ENCODE measurements around the gene RNF5. TPM values are rescaled to one million over a fixed set of nuclear protein-coding genes. Genes with fewer than 3 reads are reported as not detected.

Gene RNF5
- total and polyA plus RNA-seq, 9 of the 15 experiments (the other 6 are each of a cell fraction or from before 2014, with no cell fraction given): 62.2 to 245 (median 129) TPM

DNA sequence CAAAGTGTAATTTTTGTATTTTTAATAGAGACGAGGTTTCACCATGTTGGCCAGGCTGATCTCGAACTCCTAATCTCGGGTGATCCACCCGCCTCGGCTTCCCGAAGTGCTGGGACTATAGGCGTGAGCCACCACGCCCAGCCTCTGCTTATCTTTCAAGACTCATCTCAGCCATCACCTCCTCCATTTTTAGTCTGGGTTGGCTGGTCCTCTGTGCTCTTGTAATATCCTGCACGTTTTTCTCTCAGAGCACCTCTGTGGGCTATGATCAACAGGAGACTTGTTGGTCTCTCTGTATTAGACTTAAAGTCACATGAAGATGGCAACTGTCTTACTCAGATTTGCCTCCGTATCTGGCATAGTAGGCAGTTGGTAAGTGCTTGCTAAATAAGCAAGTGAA lies 38.1 kb downstream of the RNF5 start (continued):
- TF ChIP-seq YY1 (IDR thresholded peaks at IDR 0.05; ENCODE audit: borderline replicate concordance in 1 of 3, control insufficient read depth in 1 of 3, extremely low read depth in 1 of 3, insufficient read depth in 3 of 3, insufficient read length in 1 of 3, insufficient replicate concordance in 2 of 3, low read depth in 1 of 3, low read length in 2 of 3) (peak in 1 of 3 experiments; percentile 54), CBFA2T3 (IDR thresholded peaks at IDR 0.05) (peak; percentile 44; the same call in 1 of the 2 replicates), NRF1 (conservative IDR thresholded peaks at IDR 0.05 in 1 of 2, IDR thresholded peaks at IDR 0.05 in 1 of 2) (no peak), CXXC5 (CRISPR knock-in tag; IDR thresholded peaks at IDR 0.05) (peak; percentile 60), HMGN3 (IDR thresholded peaks at IDR 0.05; ENCODE audit: borderline replicate concordance, extremely low read depth, insufficient read length, low read depth, low read length) (no peak), ZNF766 (CRISPR knock-in tag; conservative IDR thresholded peaks at IDR 0.05) (peak; percentile 76), SIN3A (IDR thresholded peaks at IDR 0.05; ENCODE audit: borderline replicate concordance in 2 of 2, control insufficient read depth in 1 of 2, low read depth in 2 of 2, low read length in 2 of 2) (no peak), KLF1 (tag; IDR thresholded peaks at IDR 0.05) (0 out of 2 replicates have a peak, but pooled peaks have one; percentile 45), SMAD4 (CRISPR knock-in tag; conservative IDR thresholded peaks at IDR 0.05) (0 out of 2 replicates have a peak, but pooled peaks have one; percentile 39), HNRNPUL1 (IDR thresholded peaks at IDR 0.05; ENCODE audit: low read length) (no peak), ZNF274 (IDR thresholded peaks at IDR 0.05; ENCODE audit: borderline replicate concordance, low read depth, low read length) (no peak), TAF1 (IDR thresholded peaks at IDR 0.05; ENCODE audit: control insufficient read depth, extremely low read depth, insufficient read depth, low read length, severe bottlenecking) (no peak), MAFF (IDR thresholded peaks at IDR 0.05; ENCODE audit: low read length) (no peak), NCOR1 (IDR thresholded peaks at IDR 0.05) (no peak), NR2F6 (CRISPR knock-in tag; IDR thresholded peaks at IDR 0.05) (no peak), MTA2 (IDR thresholded peaks at IDR 0.05; ENCODE audit: low read depth) (no peak), POLR2A (conservative IDR thresholded peaks at IDR 0.05) (no peak), KHSRP (IDR thresholded peaks at IDR 0.05) (no peak), ZNF586 (CRISPR knock-in tag; conservative IDR thresholded peaks at IDR 0.05) (no peak), NFE2 (IDR thresholded peaks at IDR 0.05; ENCODE audit: low read depth) (no peak)
- TF ChIP-seq, protein P1, sequence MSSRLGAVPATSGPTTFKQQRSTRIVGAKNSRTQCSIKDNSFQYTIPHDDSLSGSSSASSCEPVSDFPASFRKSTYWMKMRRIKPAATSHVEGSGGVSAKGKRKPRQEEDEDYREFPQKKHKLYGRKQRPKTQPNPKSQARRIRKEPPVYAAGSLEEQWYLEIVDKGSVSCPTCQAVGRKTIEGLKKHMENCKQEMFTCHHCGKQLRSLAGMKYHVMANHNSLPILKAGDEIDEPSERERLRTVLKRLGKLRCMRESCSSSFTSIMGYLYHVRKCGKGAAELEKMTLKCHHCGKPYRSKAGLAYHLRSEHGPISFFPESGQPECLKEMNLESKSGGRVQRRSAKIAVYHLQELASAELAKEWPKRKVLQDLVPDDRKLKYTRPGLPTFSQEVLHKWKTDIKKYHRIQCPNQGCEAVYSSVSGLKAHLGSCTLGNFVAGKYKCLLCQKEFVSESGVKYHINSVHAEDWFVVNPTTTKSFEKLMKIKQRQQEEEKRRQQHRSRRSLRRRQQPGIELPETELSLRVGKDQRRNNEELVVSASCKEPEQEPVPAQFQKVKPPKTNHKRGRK (tag; IDR thresholded peaks at IDR 0.05): no peak
- TF ChIP-seq, protein P2, sequence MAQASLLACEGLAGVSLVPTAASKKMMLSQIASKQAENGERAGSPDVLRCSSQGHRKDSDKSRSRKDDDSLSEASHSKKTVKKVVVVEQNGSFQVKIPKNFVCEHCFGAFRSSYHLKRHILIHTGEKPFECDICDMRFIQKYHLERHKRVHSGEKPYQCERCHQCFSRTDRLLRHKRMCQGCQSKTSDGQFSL (CRISPR knock-in tag; IDR thresholded peaks at IDR 0.05): no peak
- TF ChIP-seq, protein P2 (tag; IDR thresholded peaks at IDR 0.05): no peak
- TF ChIP-seq, protein P3, sequence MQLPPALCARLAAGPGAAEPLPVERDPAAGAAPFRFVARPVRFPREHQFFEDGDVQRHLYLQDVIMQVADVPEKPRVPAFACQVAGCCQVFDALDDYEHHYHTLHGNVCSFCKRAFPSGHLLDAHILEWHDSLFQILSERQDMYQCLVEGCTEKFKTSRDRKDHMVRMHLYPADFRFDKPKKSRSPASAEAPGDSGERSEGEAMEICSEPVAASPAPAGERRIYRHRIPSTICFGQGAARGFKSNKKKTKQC (CRISPR knock-in tag; IDR thresholded peaks at IDR 0.05): no peak
- TF ChIP-seq, protein P4, sequence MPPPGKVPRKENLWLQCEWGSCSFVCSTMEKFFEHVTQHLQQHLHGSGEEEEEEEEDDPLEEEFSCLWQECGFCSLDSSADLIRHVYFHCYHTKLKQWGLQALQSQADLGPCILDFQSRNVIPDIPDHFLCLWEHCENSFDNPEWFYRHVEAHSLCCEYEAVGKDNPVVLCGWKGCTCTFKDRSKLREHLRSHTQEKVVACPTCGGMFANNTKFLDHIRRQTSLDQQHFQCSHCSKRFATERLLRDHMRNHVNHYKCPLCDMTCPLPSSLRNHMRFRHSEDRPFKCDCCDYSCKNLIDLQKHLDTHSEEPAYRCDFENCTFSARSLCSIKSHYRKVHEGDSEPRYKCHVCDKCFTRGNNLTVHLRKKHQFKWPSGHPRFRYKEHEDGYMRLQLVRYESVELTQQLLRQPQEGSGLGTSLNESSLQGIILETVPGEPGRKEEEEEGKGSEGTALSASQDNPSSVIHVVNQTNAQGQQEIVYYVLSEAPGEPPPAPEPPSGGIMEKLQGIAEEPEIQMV (tag; conservative IDR thresholded peaks at IDR 0.05; ENCODE audit: low read depth): 0 out of 2 replicates have a peak, but pooled peaks have one; percentile 20

Data from K562 (cell line).